Testis (tissue), 2 donors: Measurements from ENCODE around the gene PPIL1.

Source experiments
- POLR2A ChIP-seq: fragments of 450-650 bp; IDR thresholded peaks from one replicate; pipeline ENCODE4 v1.6.1; 2017; ENCODE audit warnings: antibody characterized with exemption, mild to moderate bottlenecking, moderate library complexity
- TF ChIP-seq, protein P1 (sequence below), 3 experiments: fragments of 450-650 bp in 2 of 3; fragments of 200-600 bp in 1 of 3; sonication (generic) in 1 of 3; IDR thresholded peaks; one replicate each; pipeline ENCODE4 v1.5.1; 2016 to 2019; ENCODE audit warnings: antibody characterized with exemption in 3 of 3, mild to moderate bottlenecking in 2 of 3, moderate library complexity in 1 of 3

- TF ChIP-seq, protein P1, sequence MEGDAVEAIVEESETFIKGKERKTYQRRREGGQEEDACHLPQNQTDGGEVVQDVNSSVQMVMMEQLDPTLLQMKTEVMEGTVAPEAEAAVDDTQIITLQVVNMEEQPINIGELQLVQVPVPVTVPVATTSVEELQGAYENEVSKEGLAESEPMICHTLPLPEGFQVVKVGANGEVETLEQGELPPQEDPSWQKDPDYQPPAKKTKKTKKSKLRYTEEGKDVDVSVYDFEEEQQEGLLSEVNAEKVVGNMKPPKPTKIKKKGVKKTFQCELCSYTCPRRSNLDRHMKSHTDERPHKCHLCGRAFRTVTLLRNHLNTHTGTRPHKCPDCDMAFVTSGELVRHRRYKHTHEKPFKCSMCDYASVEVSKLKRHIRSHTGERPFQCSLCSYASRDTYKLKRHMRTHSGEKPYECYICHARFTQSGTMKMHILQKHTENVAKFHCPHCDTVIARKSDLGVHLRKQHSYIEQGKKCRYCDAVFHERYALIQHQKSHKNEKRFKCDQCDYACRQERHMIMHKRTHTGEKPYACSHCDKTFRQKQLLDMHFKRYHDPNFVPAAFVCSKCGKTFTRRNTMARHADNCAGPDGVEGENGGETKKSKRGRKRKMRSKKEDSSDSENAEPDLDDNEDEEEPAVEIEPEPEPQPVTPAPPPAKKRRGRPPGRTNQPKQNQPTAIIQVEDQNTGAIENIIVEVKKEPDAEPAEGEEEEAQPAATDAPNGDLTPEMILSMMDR (IDR thresholded peaks at IDR 0.05), result no peak
- no peak for TF ChIP-seq POLR2A
These were observed 66.0 kb downstream of the PPIL1 start for GRCh38 chr6:36808634-36809033.
